ENCODE data around the gene ATXN2L.
"Not testable (repeated sequence)": the region's sequence is repeated elsewhere in the genome, so short reads cannot be mapped to it uniquely, and the experiment has no call there.

Gene ATXN2L

GRCh38 chr16:28880955-28881354 lies 58.2 kb downstream of the ATXN2L start:
- peaks cover 11% of the 10 kb centered on the region for H3K4me1 ChIP-seq (ENCODE audit: control insufficient read depth, insufficient read depth, low read length)
- no peak overlapping the region for H3K4me3 ChIP-seq (ENCODE audit: low read depth, low read length)
- TF ChIP-seq TRIM28 (IDR thresholded peaks at IDR 0.05; ENCODE audit: borderline replicate concordance, low read length), result no peak
- TF ChIP-seq ZNF121 (tag by site-specific recombination; IDR thresholded peaks at IDR 0.05), result no peak
- no peak for TF ChIP-seq ZNF660 (tag by site-specific recombination; IDR thresholded peaks at IDR 0.05)
- TF ChIP-seq HOXA7 (CRISPR knock-in tag; IDR thresholded peaks at IDR 0.05; ENCODE audit: borderline replicate concordance), result no peak
- no peak for TF ChIP-seq ZNF639 (tag by site-specific recombination; IDR thresholded peaks at IDR 0.05)
- TF ChIP-seq ZNF23 (tag by site-specific recombination; IDR thresholded peaks at IDR 0.05; ENCODE audit: borderline replicate concordance), result no peak
- TF ChIP-seq ZNF514 (tag by site-specific recombination; IDR thresholded peaks at IDR 0.05), result no peak
- TF ChIP-seq ZNF214 (tag by site-specific recombination; IDR thresholded peaks at IDR 0.05; ENCODE audit: borderline replicate concordance), result no peak
- no peak for TF ChIP-seq ZNF670 (tag by site-specific recombination; IDR thresholded peaks at IDR 0.05; ENCODE audit: low read depth)
- TF ChIP-seq ZNF513 (tag by site-specific recombination; IDR thresholded peaks at IDR 0.05), result peak; percentile 45; the same call in 1 of the 2 replicates
- no peak for TF ChIP-seq TSHZ1 (tag by site-specific recombination; IDR thresholded peaks at IDR 0.05; ENCODE audit: borderline replicate concordance)
- no peak for TF ChIP-seq HIC1 (tag by site-specific recombination; IDR thresholded peaks at IDR 0.05)
- peak; percentile 76 for TF ChIP-seq ZNF580 (tag by site-specific recombination; IDR thresholded peaks at IDR 0.05)
- TF ChIP-seq ZNF426 (tag by site-specific recombination; IDR thresholded peaks at IDR 0.05), result no peak
- 0 out of 2 replicates have a peak, but pooled peaks have one; percentile 22 for TF ChIP-seq GLI4 (tag by site-specific recombination; IDR thresholded peaks at IDR 0.05)
- no peak for TF ChIP-seq ZNF571 (tag by site-specific recombination; IDR thresholded peaks at IDR 0.05)
- TF ChIP-seq ZNF133 (tag by site-specific recombination; IDR thresholded peaks at IDR 0.05), result no peak
- TF ChIP-seq YY2 (tag by site-specific recombination; IDR thresholded peaks at IDR 0.05), result 0 out of 2 replicates have a peak, but pooled peaks have one; percentile 24
- no peak for TF ChIP-seq PRDM6 (tag by site-specific recombination; IDR thresholded peaks at IDR 0.05)
- no peak for TF ChIP-seq ZEB2 (tag by site-specific recombination; IDR thresholded peaks at IDR 0.05)
- TF ChIP-seq ZNF837 (tag by site-specific recombination; IDR thresholded peaks at IDR 0.05), result no peak
- no peak for TF ChIP-seq ZNF501 (tag by site-specific recombination; IDR thresholded peaks at IDR 0.05)
- TF ChIP-seq KLF17 (tag by site-specific recombination; IDR thresholded peaks at IDR 0.05), result 0 out of 2 replicates have a peak, but pooled peaks have one; percentile 19
- H3K9me3 ChIP-seq (ENCODE audit: control insufficient read depth, insufficient read depth, low read depth, low read length), result no peaks in the 10 kb centered on the region
- H3K27ac ChIP-seq (ENCODE audit: extremely low read depth, low read depth, low read length), result peak overlapping the region; percentile 60; the same call in 1 of the 2 replicates
- ChIA-PET CTCF (interaction anchor here (2.1 kb wide), 1 partner anchor 64 kb away, joined by 10 read pairs; no protein-coding TSS in a partner anchor), POLR2A (interaction anchor here (1.0 to 2.5 kb wide), 4 partner anchors 35 to 64 kb away, joined by 3 to 13 read pairs (median 8); partner anchors contain the start of gene TUFM)
- peaks cover 0 to 5% of the 10 kb centered on the region in 2 experiments; a peak in 2 of 3 replicates for H3K36me3 ChIP-seq (ENCODE audit: control insufficient read depth in 2 of 2, insufficient read depth in 1 of 2, low read length in 2 of 2)

GRCh38 chr16:28881565-28881964 lies 58.8 kb downstream of the ATXN2L start:
- H3K9me3 ChIP-seq (ENCODE audit: control insufficient read depth, insufficient read depth, low read depth, low read length); POLR2A ChIA-PET; CTCF ChIA-PET; H3K36me3 ChIP-seq (ENCODE audit: control insufficient read depth in 2 of 2, insufficient read depth in 1 of 2, low read length in 2 of 2); H3K27ac ChIP-seq (ENCODE audit: extremely low read depth, low read depth, low read length); H3K4me3 ChIP-seq (ENCODE audit: low read depth, low read length): not testable (repeated sequence)
- peaks cover 11% of the 10 kb centered on the region for H3K4me1 ChIP-seq (ENCODE audit: control insufficient read depth, insufficient read depth, low read length)
